ENCODE data around the gene LILRA6. TPM values are rescaled to one million over a fixed set of nuclear protein-coding genes. Genes with fewer than 3 reads are reported as not detected.
A peak's percentile ranks its signal among the peaks of the same experiment; 100 is the strongest.

Gene LILRA6
- total RNA-seq, 1 experiment from 2014 or later, result not detected

- no peak for TF ChIP-seq REST (IDR thresholded peaks at IDR 0.05; ENCODE audit: low read depth)
- no peak for TF ChIP-seq ZNF274 (IDR thresholded peaks at IDR 0.05; ENCODE audit: low read depth, low read length)
- no peak for TF ChIP-seq EGR1 (IDR thresholded peaks at IDR 0.05; ENCODE audit: low read depth)
- Histone ChIP-seq H3K27ac (ENCODE audit: low read depth, low read length) (peak overlapping the region; percentile 81), H3K27me3 (ENCODE audit: insufficient read depth, low read length) (no peaks in the 10 kb centered on the region), H3K4me3 (replicated peaks in 1 of 2; ENCODE audit: low read depth in 1 of 2, low read length in 2 of 2) (peak overlapping the region; percentile 83 to 99), H3K4me2 (ENCODE audit: low read length) (peak overlapping the region; percentile 97), H3K9me2 (ENCODE audit: insufficient read depth) (no peaks in the 10 kb centered on the region), H2AFZ (ENCODE audit: low read depth, low read length, poor library complexity, severe bottlenecking) (no peak overlapping the region), H3K36me3 (ENCODE audit: control insufficient read depth in 1 of 2, insufficient read depth in 2 of 2, low read length in 2 of 2) (peaks cover 48 to 59% of the 10 kb centered on the region in 2 experiments), H3K79me2 (ENCODE audit: insufficient read depth, low read length) (peaks cover 68% of the 10 kb centered on the region), H3K9me3 (ENCODE audit: control insufficient read depth in 1 of 2, insufficient read depth in 1 of 2, low read depth in 1 of 2, low read length in 2 of 2) (no peaks in the 10 kb centered on the region), H4K20me1 (ENCODE audit: insufficient read depth) (peaks cover 54% of the 10 kb centered on the region; the same call in 1 of the 2 replicates), H3K4me1 (ENCODE audit: control insufficient read depth in 1 of 2, insufficient read depth in 2 of 2, low read length in 2 of 2) (peaks cover 9 to 42% of the 10 kb centered on the region in 2 experiments), H3K9ac (ENCODE audit: low read length) (peak overlapping the region; percentile 99)
- DNase-seq (ENCODE audit: low read depth, low spot score) (no peak), ATAC-seq (no peak)
- no TSS peak for BruUV-seq (replicated peaks)
- RAD21 ChIA-PET (ENCODE audit: low non-redundant PET in 1 of 2, low total read pairs in 2 of 2, uncharacterized antibody in 2 of 2, unreplicated experiment in 2 of 2), result no interaction called here
- CTCF ChIA-PET, result no interaction called here
- POLR2A ChIA-PET, result interaction anchor here (4.2 to 5.7 kb wide), 2 partner anchors 13 to 65 kb away, joined by 26 to 126 read pairs; partner anchors contain the start of genes CNOT3, MBOAT7 and TSEN34
- intact Hi-C loops (cut with micrococcal nuclease), result no loop called here
These were observed 40.6 kb downstream of the LILRA6 start for GRCh38 chr19:54201980-54202379.

DNA sequence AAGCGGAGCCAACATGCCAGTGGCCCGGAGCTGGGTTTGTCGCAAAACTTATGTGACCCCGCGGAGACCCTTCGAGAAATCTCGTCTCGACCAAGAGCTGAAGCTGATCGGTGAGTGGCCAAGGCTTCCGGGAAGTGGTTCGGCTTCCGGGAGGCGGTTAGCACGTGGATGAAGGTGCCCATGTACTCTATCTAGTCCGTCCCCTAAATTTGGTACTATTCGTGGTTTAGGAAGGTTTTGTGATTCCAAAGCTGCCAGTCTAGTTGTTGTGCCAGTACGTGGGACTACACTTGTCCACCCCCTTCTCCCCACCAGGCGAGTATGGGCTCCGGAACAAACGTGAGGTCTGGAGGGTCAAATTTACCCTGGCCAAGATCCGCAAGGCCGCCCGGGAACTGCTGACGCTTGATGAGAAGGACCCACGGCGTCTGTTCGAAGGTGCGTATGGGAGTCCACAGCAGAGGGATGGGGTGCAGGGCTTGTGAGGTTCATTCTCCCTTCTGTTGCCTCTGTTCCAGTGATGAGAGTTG, 41.4 kb downstream of the LILRA6 start:
- BruUV-seq (replicated peaks), result TSS peak; percentile 68
- Histone ChIP-seq H3K9ac (ENCODE audit: low read length) (peak overlapping the region; percentile 99), H2AFZ (ENCODE audit: low read depth, low read length, poor library complexity, severe bottlenecking) (no peak overlapping the region), H3K4me2 (ENCODE audit: low read length) (peak overlapping the region; percentile 97), H3K4me3 (replicated peaks in 1 of 2; ENCODE audit: low read depth in 1 of 2, low read length in 2 of 2) (peak overlapping the region; percentile 83 to 99), H3K9me2 (ENCODE audit: insufficient read depth) (no peaks in the 10 kb centered on the region), H4K20me1 (ENCODE audit: insufficient read depth) (peaks cover 46% of the 10 kb centered on the region; the same call in 1 of the 2 replicates), H3K36me3 (ENCODE audit: control insufficient read depth in 1 of 2, insufficient read depth in 2 of 2, low read length in 2 of 2) (peaks cover 41 to 51% of the 10 kb centered on the region in 2 experiments), H3K9me3 (ENCODE audit: control insufficient read depth in 1 of 2, insufficient read depth in 1 of 2, low read depth in 1 of 2, low read length in 2 of 2) (no peaks in the 10 kb centered on the region), H3K79me2 (ENCODE audit: insufficient read depth, low read length) (peaks cover 60% of the 10 kb centered on the region), H3K27ac (ENCODE audit: low read depth, low read length) (peak overlapping the region; percentile 81), H3K27me3 (ENCODE audit: insufficient read depth, low read length) (no peaks in the 10 kb centered on the region), H3K4me1 (ENCODE audit: control insufficient read depth in 1 of 2, insufficient read depth in 2 of 2, low read length in 2 of 2) (peaks cover 9 to 35% of the 10 kb centered on the region in 2 experiments)
- DNase-seq (ENCODE audit: low read depth, low spot score) (no peak), ATAC-seq (no peak; the same call in 1 of the 2 replicates)
- intact Hi-C loops (cut with micrococcal nuclease), result no loop called here
- ChIA-PET CTCF (no interaction called here), RAD21 (ENCODE audit: low non-redundant PET in 1 of 2, low total read pairs in 2 of 2, uncharacterized antibody in 2 of 2, unreplicated experiment in 2 of 2) (interaction anchor here in 1 of 2 experiments (0.6 kb wide), 1 partner anchor 22 kb away, joined by 3 read pairs; no protein-coding TSS in a partner anchor), POLR2A (interaction anchor here (0.8 to 5.7 kb wide), 9 partner anchors 9 to 248 kb away, joined by 3 to 126 read pairs (median 5); partner anchors contain the start of genes CNOT3, LENG8, MBOAT7 and TMC4)
- TF ChIP-seq RAD21 (IDR thresholded peaks at IDR 0.05; ENCODE audit: low read depth) (no peak), ZFX (IDR thresholded peaks at IDR 0.05) (no peak), TCF7L2 (IDR thresholded peaks at IDR 0.05; ENCODE audit: borderline replicate concordance, extremely low read depth, insufficient read depth, insufficient read length) (no peak), FOSL1 (IDR thresholded peaks at IDR 0.05; ENCODE audit: low read depth) (no peak), ZNF274 (IDR thresholded peaks at IDR 0.05; ENCODE audit: low read depth, low read length) (no peak), EZH2phosphoT487 (IDR thresholded peaks at IDR 0.05; ENCODE audit: borderline replicate concordance) (no peak), POLR2A (IDR thresholded peaks at IDR 0.05; ENCODE audit: borderline replicate concordance, extremely low read depth, insufficient read depth, insufficient read length) (no peak), SRF (IDR thresholded peaks at IDR 0.05; ENCODE audit: low read depth) (no peak), EGR1 (IDR thresholded peaks at IDR 0.05; ENCODE audit: low read depth) (no peak)
- TF ChIP-seq, protein P1, sequence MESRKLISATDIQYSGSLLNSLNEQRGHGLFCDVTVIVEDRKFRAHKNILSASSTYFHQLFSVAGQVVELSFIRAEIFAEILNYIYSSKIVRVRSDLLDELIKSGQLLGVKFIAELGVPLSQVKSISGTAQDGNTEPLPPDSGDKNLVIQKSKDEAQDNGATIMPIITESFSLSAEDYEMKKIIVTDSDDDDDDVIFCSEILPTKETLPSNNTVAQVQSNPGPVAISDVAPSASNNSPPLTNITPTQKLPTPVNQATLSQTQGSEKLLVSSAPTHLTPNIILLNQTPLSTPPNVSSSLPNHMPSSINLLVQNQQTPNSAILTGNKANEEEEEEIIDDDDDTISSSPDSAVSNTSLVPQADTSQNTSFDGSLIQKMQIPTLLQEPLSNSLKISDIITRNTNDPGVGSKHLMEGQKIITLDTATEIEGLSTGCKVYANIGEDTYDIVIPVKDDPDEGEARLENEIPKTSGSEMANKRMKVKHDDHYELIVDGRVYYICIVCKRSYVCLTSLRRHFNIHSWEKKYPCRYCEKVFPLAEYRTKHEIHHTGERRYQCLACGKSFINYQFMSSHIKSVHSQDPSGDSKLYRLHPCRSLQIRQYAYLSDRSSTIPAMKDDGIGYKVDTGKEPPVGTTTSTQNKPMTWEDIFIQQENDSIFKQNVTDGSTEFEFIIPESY (IDR thresholded peaks at IDR 0.05; ENCODE audit: extremely low read depth, insufficient replicate concordance, low read length), result no peak
- TF ChIP-seq, protein P2, sequence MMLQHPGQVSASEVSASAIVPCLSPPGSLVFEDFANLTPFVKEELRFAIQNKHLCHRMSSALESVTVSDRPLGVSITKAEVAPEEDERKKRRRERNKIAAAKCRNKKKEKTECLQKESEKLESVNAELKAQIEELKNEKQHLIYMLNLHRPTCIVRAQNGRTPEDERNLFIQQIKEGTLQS (IDR thresholded peaks at IDR 0.05), result no peak

Data from HCT116 (cell line).